ENCODE data around the gene SLC16A10. TPM values are rescaled to one million over a fixed set of nuclear protein-coding genes. Genes with fewer than 3 reads are reported as not detected.

Gene SLC16A10
- total and polyA plus RNA-seq, 2 of the 13 experiments (the other 11 are each of a cell fraction or from before 2014, with no cell fraction given) = 8.2 to 20.1 TPM

GRCh38 chr6:111199935-111200334 lies 112.6 kb downstream of the SLC16A10 start (continued):
- TF ChIP-seq HOXD1 (CRISPR knock-in tag; IDR thresholded peaks at IDR 0.05) = no peak
- TF ChIP-seq, protein P1, sequence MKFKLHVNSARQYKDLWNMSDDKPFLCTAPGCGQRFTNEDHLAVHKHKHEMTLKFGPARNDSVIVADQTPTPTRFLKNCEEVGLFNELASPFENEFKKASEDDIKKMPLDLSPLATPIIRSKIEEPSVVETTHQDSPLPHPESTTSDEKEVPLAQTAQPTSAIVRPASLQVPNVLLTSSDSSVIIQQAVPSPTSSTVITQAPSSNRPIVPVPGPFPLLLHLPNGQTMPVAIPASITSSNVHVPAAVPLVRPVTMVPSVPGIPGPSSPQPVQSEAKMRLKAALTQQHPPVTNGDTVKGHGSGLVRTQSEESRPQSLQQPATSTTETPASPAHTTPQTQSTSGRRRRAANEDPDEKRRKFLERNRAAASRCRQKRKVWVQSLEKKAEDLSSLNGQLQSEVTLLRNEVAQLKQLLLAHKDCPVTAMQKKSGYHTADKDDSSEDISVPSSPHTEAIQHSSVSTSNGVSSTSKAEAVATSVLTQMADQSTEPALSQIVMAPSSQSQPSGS (CRISPR knock-in tag; IDR thresholded peaks at IDR 0.05) = no peak
- TF ChIP-seq ZNF747 (CRISPR knock-in tag; IDR thresholded peaks at IDR 0.05; ENCODE audit: borderline replicate concordance) = no peak
- TF ChIP-seq ZNF570 (CRISPR knock-in tag; IDR thresholded peaks at IDR 0.05; ENCODE audit: borderline replicate concordance) = no peak
- no peak for TF ChIP-seq SMAD1 (CRISPR knock-in tag; IDR thresholded peaks at IDR 0.05; ENCODE audit: borderline replicate concordance, low read depth)
- no peak for TF ChIP-seq RARG (CRISPR knock-in tag; IDR thresholded peaks at IDR 0.05; ENCODE audit: low read depth)
- TF ChIP-seq, protein P2, sequence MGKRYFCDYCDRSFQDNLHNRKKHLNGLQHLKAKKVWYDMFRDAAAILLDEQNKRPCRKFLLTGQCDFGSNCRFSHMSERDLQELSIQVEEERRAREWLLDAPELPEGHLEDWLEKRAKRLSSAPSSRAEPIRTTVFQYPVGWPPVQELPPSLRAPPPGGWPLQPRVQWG (CRISPR knock-in tag; IDR thresholded peaks at IDR 0.05; ENCODE audit: borderline replicate concordance, low read depth) = no peak
- no peak for TF ChIP-seq HOXA9 (CRISPR knock-in tag; IDR thresholded peaks at IDR 0.05; ENCODE audit: borderline replicate concordance)
- no peak for TF ChIP-seq CHCHD3 (CRISPR knock-in tag; IDR thresholded peaks at IDR 0.05)
- TF ChIP-seq ZNF598 (CRISPR knock-in tag; IDR thresholded peaks at IDR 0.05; ENCODE audit: borderline replicate concordance) = no peak
- no peak for TF ChIP-seq ZBTB3 (CRISPR knock-in tag; IDR thresholded peaks at IDR 0.05; ENCODE audit: borderline replicate concordance, low read depth)
- TF ChIP-seq RELA (CRISPR knock-in tag; IDR thresholded peaks at IDR 0.05) = no peak
